ENCODE results near the gene WDR86.

Gene WDR86

DNA sequence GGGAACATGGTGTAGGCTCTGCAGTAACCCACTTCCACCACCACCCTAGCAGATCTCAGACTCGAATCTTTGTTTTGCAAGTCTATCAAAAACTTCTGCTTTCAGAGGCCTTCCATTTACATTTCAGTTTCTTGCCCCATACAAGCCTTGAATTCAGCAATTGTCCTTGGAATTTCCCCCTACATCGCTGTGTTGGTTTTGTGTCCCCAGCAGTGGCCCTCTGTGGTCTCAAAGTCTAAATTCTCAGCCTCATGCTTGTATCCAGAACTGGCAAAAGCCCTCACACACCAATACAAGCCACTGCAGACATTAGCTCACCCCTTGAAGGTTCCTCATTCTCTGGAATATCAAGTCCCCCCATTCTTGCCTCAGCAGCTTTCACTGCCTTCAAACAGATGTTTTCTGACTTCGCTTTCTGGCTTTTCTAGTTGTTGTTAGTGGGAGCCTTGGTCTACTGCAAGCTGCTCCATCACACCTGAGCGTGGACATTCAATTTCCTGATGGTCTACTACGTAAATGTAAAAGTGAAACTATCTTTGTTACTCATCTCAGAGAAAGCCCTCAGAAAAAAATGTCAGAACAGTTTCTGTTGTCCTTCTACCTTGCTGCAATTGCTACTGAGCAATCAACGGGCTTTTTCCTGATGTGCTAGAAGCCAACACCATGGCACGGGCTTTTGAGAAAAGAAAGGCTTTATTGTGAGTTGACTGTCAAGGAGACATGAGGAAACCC lies 70.0 kb downstream of the WDR86 start:
- no peak for DNase-seq
- H3K27me3 ChIP-seq (ENCODE audit: insufficient read depth, low read depth, severe bottlenecking): no peaks in the 10 kb centered on the region
- H3K36me3 ChIP-seq: peaks cover 8% of the 10 kb centered on the region; the same call in 1 of the 2 replicates
- no peak overlapping the region for H3K4me3 ChIP-seq (ENCODE audit: low read depth, low read length)
- H3K9me3 ChIP-seq (ENCODE audit: severe bottlenecking): no peaks in the 10 kb centered on the region
- no peak overlapping the region for H3K27ac ChIP-seq
- TF ChIP-seq, protein P1, sequence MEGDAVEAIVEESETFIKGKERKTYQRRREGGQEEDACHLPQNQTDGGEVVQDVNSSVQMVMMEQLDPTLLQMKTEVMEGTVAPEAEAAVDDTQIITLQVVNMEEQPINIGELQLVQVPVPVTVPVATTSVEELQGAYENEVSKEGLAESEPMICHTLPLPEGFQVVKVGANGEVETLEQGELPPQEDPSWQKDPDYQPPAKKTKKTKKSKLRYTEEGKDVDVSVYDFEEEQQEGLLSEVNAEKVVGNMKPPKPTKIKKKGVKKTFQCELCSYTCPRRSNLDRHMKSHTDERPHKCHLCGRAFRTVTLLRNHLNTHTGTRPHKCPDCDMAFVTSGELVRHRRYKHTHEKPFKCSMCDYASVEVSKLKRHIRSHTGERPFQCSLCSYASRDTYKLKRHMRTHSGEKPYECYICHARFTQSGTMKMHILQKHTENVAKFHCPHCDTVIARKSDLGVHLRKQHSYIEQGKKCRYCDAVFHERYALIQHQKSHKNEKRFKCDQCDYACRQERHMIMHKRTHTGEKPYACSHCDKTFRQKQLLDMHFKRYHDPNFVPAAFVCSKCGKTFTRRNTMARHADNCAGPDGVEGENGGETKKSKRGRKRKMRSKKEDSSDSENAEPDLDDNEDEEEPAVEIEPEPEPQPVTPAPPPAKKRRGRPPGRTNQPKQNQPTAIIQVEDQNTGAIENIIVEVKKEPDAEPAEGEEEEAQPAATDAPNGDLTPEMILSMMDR (IDR thresholded peaks at IDR 0.05; ENCODE audit: low read depth, low read length): no peak

DNA sequence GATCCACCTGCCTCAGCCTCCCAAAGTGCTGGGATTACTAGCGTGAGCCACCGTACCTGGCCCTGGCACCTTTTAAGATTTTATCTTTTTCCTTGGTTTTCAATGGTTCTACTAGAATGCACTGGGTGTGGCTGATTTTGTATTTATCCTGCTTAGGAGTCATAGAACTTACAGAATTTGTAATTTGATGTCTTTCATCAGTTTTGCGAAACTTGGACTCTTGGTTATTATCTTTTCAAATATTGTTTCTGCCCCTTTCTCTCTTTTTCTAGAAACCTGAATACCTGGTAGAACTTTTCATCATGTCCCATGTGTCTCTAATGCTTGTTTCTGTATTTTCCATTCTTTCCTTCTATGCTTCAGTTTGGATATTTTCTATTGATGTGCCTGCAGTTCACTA lies 71.0 kb downstream of the WDR86 start:
- TF ChIP-seq, protein P1 (IDR thresholded peaks at IDR 0.05; ENCODE audit: low read depth, low read length): no peak
- H3K4me3 ChIP-seq (ENCODE audit: low read depth, low read length): no peak overlapping the region
- H3K27me3 ChIP-seq (ENCODE audit: insufficient read depth, low read depth, severe bottlenecking): no peaks in the 10 kb centered on the region
- H3K36me3 ChIP-seq: 0 out of 2 replicates have a peak, but pooled peaks cover 4% of the 10 kb centered on the region
- DNase-seq: no peak
- H3K9me3 ChIP-seq (ENCODE audit: severe bottlenecking): no peaks in the 10 kb centered on the region
- no peak overlapping the region for H3K27ac ChIP-seq

DNA sequence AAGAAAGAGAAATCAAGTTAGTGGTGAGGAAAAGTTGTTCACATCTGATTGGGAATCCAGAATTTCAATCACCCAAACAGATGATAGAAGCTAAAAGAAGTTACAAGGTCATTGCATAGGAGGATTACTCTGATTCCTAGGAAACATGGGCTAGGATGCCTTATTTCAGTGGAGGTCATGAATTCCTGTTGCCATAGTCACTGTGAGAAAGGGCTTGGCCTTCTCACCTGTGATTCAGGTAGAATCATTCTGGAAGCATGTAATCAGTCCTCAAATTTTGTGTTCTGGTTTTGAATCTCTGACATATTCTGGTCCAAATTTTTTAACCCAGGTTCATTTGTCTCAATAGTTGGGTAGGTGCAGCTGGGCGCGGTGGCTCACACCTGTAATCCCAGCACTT lies 72.5 kb downstream of the WDR86 start:
- Histone ChIP-seq H3K4me3 (ENCODE audit: low read depth, low read length) (no peak overlapping the region), H3K27me3 (ENCODE audit: insufficient read depth, low read depth, severe bottlenecking) (no peaks in the 10 kb centered on the region), H3K9me3 (ENCODE audit: severe bottlenecking) (no peaks in the 10 kb centered on the region), H3K27ac (no peak overlapping the region), H3K36me3 (no peaks in the 10 kb centered on the region)
- TF ChIP-seq, protein P1 (IDR thresholded peaks at IDR 0.05; ENCODE audit: low read depth, low read length): no peak
- no peak for DNase-seq

DNA sequence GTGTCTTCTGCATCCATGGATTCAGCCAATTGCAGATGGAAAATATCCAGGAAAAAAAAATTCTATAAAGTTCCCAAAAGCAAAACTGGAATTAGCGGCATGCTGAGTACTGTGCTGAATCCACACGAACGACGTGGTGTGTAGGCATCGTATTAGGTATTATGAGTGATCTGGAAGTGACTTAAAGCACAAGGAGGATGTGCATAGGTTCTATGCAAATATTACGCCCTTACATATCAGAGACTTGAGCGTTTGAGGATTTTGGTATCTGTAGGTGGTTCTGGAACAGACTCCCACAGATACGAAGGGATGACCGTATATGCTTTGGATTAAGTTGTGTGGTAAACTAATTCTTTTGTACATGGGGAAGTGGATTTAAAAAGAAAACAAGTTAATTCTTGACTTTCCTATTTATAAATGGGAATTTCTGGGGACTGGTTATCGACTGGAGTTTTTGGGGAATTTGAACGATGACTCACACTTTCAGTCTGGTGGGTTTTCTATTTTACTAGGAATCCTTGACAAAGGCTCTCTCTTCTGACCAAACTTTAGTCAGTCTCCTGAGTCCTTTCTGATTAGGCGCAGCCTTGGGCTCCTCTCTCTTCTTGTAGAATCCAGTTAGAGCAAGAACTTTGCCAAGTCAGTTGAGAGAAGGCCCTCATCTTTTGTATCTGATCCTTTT lies 73.7 kb downstream of the WDR86 start:
- no peaks in the 10 kb centered on the region for H3K36me3 ChIP-seq
- no peak overlapping the region for H3K4me3 ChIP-seq (ENCODE audit: low read depth, low read length)
- no peaks in the 10 kb centered on the region for H3K9me3 ChIP-seq (ENCODE audit: severe bottlenecking)
- no peaks in the 10 kb centered on the region for H3K27me3 ChIP-seq (ENCODE audit: insufficient read depth, low read depth, severe bottlenecking)
- no peak for DNase-seq
- no peak overlapping the region for H3K27ac ChIP-seq
- TF ChIP-seq, protein P1 (IDR thresholded peaks at IDR 0.05; ENCODE audit: low read depth, low read length): no peak

DNA sequence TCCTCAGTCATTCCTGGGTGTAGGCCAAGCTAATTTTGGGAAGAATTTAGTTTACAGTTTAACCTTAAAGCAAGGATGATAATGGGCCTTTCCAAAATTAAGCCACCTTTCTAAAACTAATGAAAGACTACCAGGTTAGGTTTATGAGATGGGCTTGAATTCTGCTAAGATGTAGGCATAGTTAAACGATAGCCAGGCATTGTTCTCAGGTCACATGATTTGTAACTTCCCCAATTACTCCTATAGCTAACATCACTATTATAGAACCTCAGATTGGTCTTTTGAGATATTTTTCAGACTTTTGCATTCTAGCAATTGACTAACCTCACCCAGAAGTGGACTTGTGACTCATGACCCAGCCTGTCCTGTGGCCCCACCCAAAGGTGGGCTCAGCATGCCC lies 75.2 kb downstream of the WDR86 start:
- Histone ChIP-seq H3K27ac (no peak overlapping the region), H3K4me3 (ENCODE audit: low read depth, low read length) (no peak overlapping the region), H3K9me3 (ENCODE audit: severe bottlenecking) (no peaks in the 10 kb centered on the region), H3K36me3 (no peaks in the 10 kb centered on the region), H3K27me3 (ENCODE audit: insufficient read depth, low read depth, severe bottlenecking) (no peaks in the 10 kb centered on the region)
- DNase-seq: no peak
- TF ChIP-seq, protein P1 (IDR thresholded peaks at IDR 0.05; ENCODE audit: low read depth, low read length): no peak

Data from WERI-Rb-1 (cell line).